SK-N-SH (cell line): Measurements from ENCODE around the gene PRRX2. TPM values are rescaled to one million over a fixed set of nuclear protein-coding genes. Genes with fewer than 3 reads are reported as not detected.

Experiments
- CTCF ChIA-PET: fragments of 300-600, 350-600 bp; formaldehyde crosslinking; extraction: SDS; loops from one replicate; lab custom pipeline; 2021; lab: Yijun Ruan, JAX
- POLR2A ChIA-PET: fragments of 350-600 bp; sonication (Branson Sonifier 250); formaldehyde crosslinking; extraction: SDS; loops from one replicate; lab custom pipeline; 2020; ENCODE audit warnings: antibody characterized with exemption, inconsistent platforms; lab: Yijun Ruan, JAX
- DNase-seq: peaks from one replicate; pipeline ENCODE4 v3.0.0; 2012
- H2AFZ ChIP-seq: fragments of 200-600 bp; sonication (generic); 2 replicates; pipeline ENCODE4 v1.8.1; 2016; ENCODE audit warnings: antibody characterized with exemption, mild to moderate bottlenecking, low read depth
- H3F3A ChIP-seq: fragments of 200-600 bp; sonication (generic); replicated peaks from 2 replicates; pipeline ENCODE3; 2016; ENCODE audit warnings: antibody characterized with exemption, mild to moderate bottlenecking; ENCODE audit not compliant: insufficient read depth
- H3K27ac ChIP-seq, 2 experiments: fragments of 200-500 bp in 1 of 2; fragments of 200-600 bp in 1 of 2; sonication (Bioruptor generic) in 1 of 2; sonication (generic), shearing (Covaris generic) in 1 of 2; 2 replicates each; pipeline versions ENCODE4 v1.5.1 to v1.6.1; 2014 to 2016; ENCODE audit warnings: low read depth in 2 of 2, inconsistent platforms in 1 of 2, low read length in 1 of 2, mild to moderate bottlenecking in 1 of 2, mixed read lengths in 1 of 2
- H3K27me3 ChIP-seq: fragments of 200-600 bp; sonication (generic), shearing (Covaris generic); 2 replicates; pipeline ENCODE4 v1.6.1; 2016; ENCODE audit warnings: mixed run types; ENCODE audit not compliant: insufficient read depth
- H3K36me3 ChIP-seq, 2 experiments: fragments of 200-500 bp in 1 of 2; fragments of 200-600 bp in 1 of 2; sonication (Bioruptor generic) in 1 of 2; sonication (generic) in 1 of 2; replicated peaks in 1 of 2; 2 replicates each; pipeline versions ENCODE3 to v1.5.1; 2014 to 2016; ENCODE audit warnings: low read length in 1 of 2, mild to moderate bottlenecking in 1 of 2; ENCODE audit not compliant: insufficient read depth in 2 of 2, control insufficient read depth in 1 of 2
- H3K4me1 ChIP-seq, 2 experiments: fragments of 200-500 bp in 1 of 2; fragments of 200-600 bp in 1 of 2; sonication (Bioruptor generic) in 1 of 2; sonication (generic), shearing (Covaris generic) in 1 of 2; 2 replicates each; pipeline versions ENCODE4 v1.5.1 to v1.6.1; 2014 to 2016; ENCODE audit warnings: low read depth in 1 of 2, low read length in 1 of 2, mixed run types in 1 of 2; ENCODE audit not compliant: insufficient read depth in 2 of 2, control insufficient read depth in 1 of 2
- H3K4me2 ChIP-seq: fragments of 200-600 bp; sonication (generic), shearing (Covaris generic); 2 replicates; pipeline ENCODE4 v1.6.1; 2017; ENCODE audit warnings: mixed run types
- H3K4me3 ChIP-seq, 2 experiments: fragments of 200-500 bp in 1 of 2; fragments of 200-600 bp in 1 of 2; sonication (Bioruptor generic) in 1 of 2; sonication (generic), shearing (Covaris generic) in 1 of 2; 2 replicates each; pipeline versions ENCODE4 v1.5.1 to v1.8.1; 2014 to 2016; ENCODE audit warnings: low read depth in 2 of 2, inconsistent platforms in 1 of 2, low read length in 1 of 2, mild to moderate bottlenecking in 1 of 2, mixed read lengths in 1 of 2, moderate library complexity in 1 of 2
- H3K79me2 ChIP-seq: fragments of 200-600 bp; sonication (generic); 2 replicates; pipeline ENCODE4 v1.8.1; 2017; ENCODE audit warnings: mild to moderate bottlenecking; ENCODE audit not compliant: insufficient read depth
- H3K9ac ChIP-seq: fragments of 200-600 bp; sonication (generic); 2 replicates; pipeline ENCODE4 v1.6.1; 2017; ENCODE audit warnings: mixed run types
- H3K9me2 ChIP-seq: fragments of 200-600 bp; sonication (generic); 2 replicates; pipeline ENCODE4 v1.6.1; 2017; ENCODE audit warnings: mixed run types
- H3K9me3 ChIP-seq: fragments of 200-600 bp; sonication (generic); 2 replicates; pipeline ENCODE4 v1.6.1; 2017; ENCODE audit warnings: mixed run types, mild to moderate bottlenecking, moderate library complexity
- H4K20me1 ChIP-seq: fragments of 200-600 bp; sonication (generic); 2 replicates; pipeline ENCODE4 v1.6.1; 2017; ENCODE audit warnings: mild to moderate bottlenecking, mixed run types; ENCODE audit not compliant: insufficient read depth
- CHD2 ChIP-seq: fragments of 150-350 bp; IDR thresholded peaks from 2 replicates; pipeline ENCODE4 v1.6.1; 2018; ENCODE audit warnings: low read length; ENCODE audit not compliant: partially characterized antibody
- CTCF ChIP-seq: fragments of 200-600 bp; sonication (generic); IDR thresholded peaks from 2 replicates; pipeline ENCODE4 v1.6.1; 2017; ENCODE audit warnings: antibody characterized with exemption, mild to moderate bottlenecking, moderate library complexity
- FOXJ3 ChIP-seq: sonication (generic); formaldehyde crosslinking; IDR thresholded peaks from 2 replicates; pipeline ENCODE4 v1.5.1; 2020; ENCODE audit warnings: mild to moderate bottlenecking, missing genetic modification reagents
- FOXM1 ChIP-seq: IDR thresholded peaks from 2 replicates; pipeline ENCODE4 v1.4.0; 2012; ENCODE audit warnings: low read depth, mild to moderate bottlenecking
- IRF3 ChIP-seq: fragments of 150-350 bp; IDR thresholded peaks from 2 replicates; pipeline ENCODE4 v1.6.1; 2016; ENCODE audit warnings: mild to moderate bottlenecking, low read depth, low read length
- POLR2AphosphoS5 ChIP-seq: IDR thresholded peaks from 2 replicates; pipeline ENCODE4 v1.6.1; 2012; ENCODE audit warnings: low read depth, low read length
- RCOR1 ChIP-seq: fragments of 150-350 bp; IDR thresholded peaks from 2 replicates; pipeline ENCODE4 v1.6.1; 2017; ENCODE audit warnings: antibody characterized with exemption, low read length
- RFX5 ChIP-seq: IDR thresholded peaks from 2 replicates; pipeline ENCODE4 v1.6.1; 2012; ENCODE audit warnings: mild to moderate bottlenecking, improper control_type of control experiment, low read length
- RXRA ChIP-seq: IDR thresholded peaks from 2 replicates; pipeline ENCODE4 v1.4.0; 2012; ENCODE audit warnings: low read depth, mild to moderate bottlenecking, borderline replicate concordance
- TAF1 ChIP-seq: IDR thresholded peaks from 2 replicates; pipeline ENCODE4 v1.6.1; 2012; ENCODE audit warnings: low read depth, mild to moderate bottlenecking, low read length, moderate library complexity, borderline replicate concordance
- TCF12 ChIP-seq: IDR thresholded peaks from 2 replicates; pipeline ENCODE4 v1.4.0; 2012
- USF1 ChIP-seq: IDR thresholded peaks from 2 replicates; pipeline ENCODE4 v1.4.0; 2012; ENCODE audit warnings: low read depth, borderline replicate concordance
- USF2 ChIP-seq: fragments of 150-350 bp; IDR thresholded peaks from 2 replicates; pipeline ENCODE4 v1.6.1; 2017; ENCODE audit warnings: antibody characterized with exemption, low read length, low read depth, borderline replicate concordance
- WGBS: methylation state at CpG from one replicate; pipeline ENCODE4 v1.1.6; 2017; ENCODE audit warnings: low lambda C conversion rate; 5-methylcytosine and 5-hydroxymethylcytosine counted together
- polyA plus RNA-seq, 3 experiments: library from polyadenylated mRNA; depleted of rRNA; stranded (reverse); fragments of >200 nt; gene quantifications; 2 replicates each; pipeline ENCODE4 v1.2.3, GENCODE V29; 2012

Gene PRRX2
- polyA plus RNA-seq, 1 of the 3 experiments (the other 2 are of a cell fraction) = 0.84 TPM

GRCh38 chr9:129685220-129685932 is 19.9 kb downstream of the PRRX2 start:
- Histone ChIP-seq H3K27ac (no peak overlapping the region), H3K27me3 (no peaks in the 10 kb centered on the region), H3K4me2 (no peak overlapping the region), H3F3A (no peaks in the 10 kb centered on the region), H2AFZ (no peak overlapping the region), H3K9me2 (no peaks in the 10 kb centered on the region), H3K36me3 (no peaks in the 10 kb centered on the region), H3K4me1 (no peaks in the 10 kb centered on the region), H3K79me2 (no peaks in the 10 kb centered on the region), H3K9ac (no peak overlapping the region), H3K9me3 (no peaks in the 10 kb centered on the region), H3K4me3 (no peak overlapping the region), H4K20me1 (no peaks in the 10 kb centered on the region)
- no peak for TF ChIP-seq FOXM1
- no peak for TF ChIP-seq RFX5
- no peak for TF ChIP-seq IRF3
- TF ChIP-seq CHD2 = no peak
- no peak for TF ChIP-seq FOXJ3 (CRISPR knock-in tag)
- no peak for TF ChIP-seq TAF1
- no peak for TF ChIP-seq CTCF
- TF ChIP-seq USF1 = no peak
- TF ChIP-seq POLR2AphosphoS5 = no peak
- TF ChIP-seq RCOR1 = no peak
- TF ChIP-seq TCF12 = no peak
- TF ChIP-seq USF2 = no peak
- TF ChIP-seq RXRA = no peak
- WGBS = 69% methylated on average over 15 of the region's 15 CpGs
- DNase-seq = no peak
- POLR2A ChIA-PET = no interaction called here
- CTCF ChIA-PET = no interaction called here
